GM23338 (cell line): ENCODE measurements around the gene SH3GLB1. TPM values are rescaled to one million over a fixed set of nuclear protein-coding genes. Genes with fewer than 3 reads are reported as not detected.

ENCODE experiments used
- ATAC-seq: fragments of 200-7000 bp; cut with Tn5 transposase; 3 replicates; pipeline ENCODE4 v1.9.1; 2020
- DNase-seq: peaks from one replicate; pipeline ENCODE4 v3.0.0-alpha.2; 2015; ENCODE audit warnings: low spot score
- H2AFZ ChIP-seq: fragments of 200-600 bp; sonication (generic); 2 replicates; pipeline ENCODE4 v1.8.0; 2016; ENCODE audit warnings: antibody characterized with exemption, mild to moderate bottlenecking, moderate library complexity
- H3F3A ChIP-seq: fragments of 200-600 bp; sonication (generic); replicated peaks from 2 replicates; pipeline ENCODE4 v1.8.0; 2017; ENCODE audit warnings: antibody characterized with exemption, mixed run types, low read depth
- H3K27ac ChIP-seq: fragments of 200-600 bp; sonication (generic); 2 replicates; pipeline ENCODE4 v1.6.1; 2016; ENCODE audit warnings: low read depth
- H3K27me3 ChIP-seq: fragments of 200-600 bp; sonication (generic); 2 replicates; pipeline ENCODE4 v1.8.0; 2016; ENCODE audit warnings: mild to moderate bottlenecking, mixed run types, moderate library complexity; ENCODE audit not compliant: insufficient read depth
- H3K36me3 ChIP-seq: fragments of 200-600 bp; sonication (generic); 2 replicates; pipeline ENCODE4 v1.8.0; 2016; ENCODE audit warnings: mild to moderate bottlenecking; ENCODE audit not compliant: insufficient read depth
- H3K4me1 ChIP-seq: fragments of 200-600 bp; sonication (generic); 2 replicates; pipeline ENCODE4 v1.8.0; 2016; ENCODE audit warnings: mild to moderate bottlenecking, moderate library complexity; ENCODE audit not compliant: insufficient read depth
- H3K4me2 ChIP-seq: fragments of 200-600 bp; sonication (generic); 2 replicates; pipeline ENCODE4 v1.7.1; 2017; ENCODE audit warnings: mixed run types
- H3K4me3 ChIP-seq: fragments of 200-600 bp; sonication (generic); 2 replicates; pipeline ENCODE4 v1.6.1; 2016; ENCODE audit warnings: mixed run types
- H3K79me2 ChIP-seq: fragments of 200-600 bp; sonication (generic); replicated peaks from 2 replicates; pipeline ENCODE4 v1.8.0; 2017; ENCODE audit warnings: mild to moderate bottlenecking; ENCODE audit not compliant: insufficient read depth
- H3K9me2 ChIP-seq: fragments of 200-600 bp; sonication (generic); 2 replicates; pipeline ENCODE4 v1.8.0; 2017; ENCODE audit not compliant: insufficient read depth
- H4K20me1 ChIP-seq: fragments of 200-600 bp; sonication (generic); replicated peaks from 2 replicates; pipeline ENCODE4 v1.8.0; 2017; ENCODE audit warnings: mild to moderate bottlenecking; ENCODE audit not compliant: insufficient read depth
- H3K27ac Mint-ChIP-seq: 2 replicates; pipeline ENCODE4 v1.8.0; 2020; ENCODE audit warnings: inconsistent platforms, mild to moderate bottlenecking, moderate library complexity, mixed read lengths
- H3K27me3 Mint-ChIP-seq: 3 replicates; pipeline ENCODE4 v1.8.0; 2022; ENCODE audit warnings: low read depth, mild to moderate bottlenecking, moderate library complexity, mixed read lengths, inconsistent platforms; ENCODE audit not compliant: insufficient read depth, poor library complexity
- H3K36me3 Mint-ChIP-seq: 3 replicates; pipeline ENCODE4 v1.8.0; 2021; ENCODE audit warnings: low read depth, mild to moderate bottlenecking, inconsistent platforms, moderate library complexity, mixed read lengths
- H3K4me1 Mint-ChIP-seq: 3 replicates; pipeline ENCODE4 v1.8.0; 2020; ENCODE audit warnings: mild to moderate bottlenecking, inconsistent platforms, mixed read lengths
- H3K4me3 Mint-ChIP-seq: 3 replicates; pipeline ENCODE4 v1.8.0; 2021; ENCODE audit warnings: moderate library complexity, mild to moderate bottlenecking, inconsistent platforms, mixed read lengths
- H3K9me3 Mint-ChIP-seq: 3 replicates; pipeline ENCODE4 v1.8.0; 2020; ENCODE audit warnings: moderate library complexity, mild to moderate bottlenecking, inconsistent platforms, mixed read lengths
- CREB1 ChIP-seq: fragments of 250-450 bp; sonication (Bioruptor Pico); IDR thresholded peaks from 2 replicates; pipeline ENCODE4 v1.5.0; 2020; ENCODE audit warnings: low read depth, mild to moderate bottlenecking, moderate library complexity
- EZH2 ChIP-seq: fragments of 200-600 bp; sonication (generic); IDR thresholded peaks from one replicate; pipeline ENCODE4 v1.8.0; 2017; ENCODE audit warnings: antibody characterized with exemption, mild to moderate bottlenecking, low read depth; ENCODE audit not compliant: unreplicated experiment
- EZH2phosphoT487 ChIP-seq: fragments of 200-600 bp; sonication (generic); IDR thresholded peaks from one replicate; pipeline ENCODE4 v1.8.1; 2018; ENCODE audit warnings: antibody characterized with exemption; ENCODE audit not compliant: unreplicated experiment
- JUNB ChIP-seq: IDR thresholded peaks from one replicate; pipeline ENCODE4 v1.6.1; 2016; ENCODE audit warnings: antibody characterized with exemption; ENCODE audit not compliant: unreplicated experiment
- NANOG ChIP-seq: IDR thresholded peaks from 2 replicates; pipeline ENCODE4 v1.6.1; 2016; ENCODE audit warnings: antibody characterized with exemption, borderline replicate concordance
- POLR2AphosphoS5 ChIP-seq: IDR thresholded peaks from 2 replicates; pipeline ENCODE4 v1.6.1; 2016; ENCODE audit warnings: antibody characterized with exemption, low read depth
- ZNF114 ChIP-seq: fragments of 250-450 bp; sonication (Bioruptor Pico); IDR thresholded peaks from 2 replicates; pipeline ENCODE4 v1.5.0; 2020; ENCODE audit warnings: mild to moderate bottlenecking, moderate library complexity
- ZNF331 ChIP-seq: fragments of 250-450 bp; sonication (Bioruptor Pico); IDR thresholded peaks from 2 replicates; pipeline ENCODE4 v1.5.0; 2020; ENCODE audit warnings: low read depth, mild to moderate bottlenecking, moderate library complexity
- polyA plus RNA-seq: library from polyadenylated mRNA; unstranded; fragments of >200 nt; fragmentation: Nextera tagmentation; extraction: Ambion mirVana; gene quantifications from 2 replicates; pipeline ENCODE4 v1.2.1, GENCODE V29; 2016
- total RNA-seq: library from RNA; depleted of rRNA; stranded (reverse); fragments of >200 nt; shearing (Covaris generic); gene quantifications from 2 replicates; pipeline ENCODE4 v1.2.3, GENCODE V29; 2014
- TF ChIP-seq, protein P1 (sequence below): fragments of 250-450 bp; sonication (Bioruptor Pico); IDR thresholded peaks from 2 replicates; pipeline ENCODE4 v1.5.0; 2020; ENCODE audit warnings: mild to moderate bottlenecking, moderate library complexity
- TF ChIP-seq, protein P2 (sequence below): IDR thresholded peaks from 2 replicates; pipeline ENCODE4 v1.6.1; 2016; ENCODE audit warnings: antibody characterized with exemption
- TF ChIP-seq, protein P3 (sequence below): IDR thresholded peaks from one replicate; pipeline ENCODE4 v1.6.1; 2018; ENCODE audit warnings: antibody characterized with exemption; ENCODE audit not compliant: unreplicated experiment
- TF ChIP-seq, protein P4 (sequence below), 2 experiments: fragments of 200-600 bp in 1 of 2; sonication (generic) in 1 of 2; conservative IDR thresholded peaks; 2 replicates each; pipeline versions ENCODE4 v1.5.1 to v1.6.1; 2016 to 2017; ENCODE audit warnings: antibody characterized with exemption in 2 of 2, low read depth in 2 of 2, mild to moderate bottlenecking in 2 of 2, moderate library complexity in 1 of 2

Gene SH3GLB1
- total and polyA plus RNA-seq, 2 experiments from 2014 or later = 21.4 to 29.4 TPM

DNA sequence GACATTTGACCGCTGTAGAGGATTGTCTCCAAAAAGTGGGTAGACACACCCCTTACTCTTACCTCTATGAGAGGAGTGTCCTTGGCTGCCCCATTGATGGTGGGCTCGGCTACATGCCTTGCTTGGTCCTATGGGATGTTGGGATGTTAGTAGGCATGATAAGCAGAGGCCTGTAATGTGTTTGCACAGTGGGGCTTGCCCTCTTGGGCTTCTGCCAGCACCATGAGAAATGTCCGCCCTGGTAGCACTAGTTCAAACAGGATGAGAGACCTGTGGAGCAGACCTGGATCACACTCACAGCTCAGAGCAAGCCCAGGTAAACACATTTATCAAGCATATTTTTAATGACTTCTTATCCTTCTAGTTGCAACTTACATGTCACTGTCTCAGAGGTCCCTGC lies 54.2 kb downstream of the SH3GLB1 start:
- H3K4me3 Mint-ChIP-seq = no peak overlapping the region
- no peaks in the 10 kb centered on the region for H3K79me2 ChIP-seq
- no peak overlapping the region for H3K27ac Mint-ChIP-seq
- H3K9me2 ChIP-seq = peaks cover 4% of the 10 kb centered on the region; the same call in 1 of the 2 replicates
- H3K27me3 ChIP-seq = no peaks in the 10 kb centered on the region
- H3K4me2 ChIP-seq = no peak overlapping the region
- H3K36me3 Mint-ChIP-seq = no peaks in the 10 kb centered on the region
- H3K27me3 Mint-ChIP-seq = no peaks in the 10 kb centered on the region
- H3K27ac ChIP-seq = no peak overlapping the region
- no peaks in the 10 kb centered on the region for H4K20me1 ChIP-seq
- H3K9me3 Mint-ChIP-seq = no peaks in the 10 kb centered on the region
- H3K4me3 ChIP-seq = no peak overlapping the region
- DNase-seq (no peak), ATAC-seq (no peak)
- peaks cover 7% of the 10 kb centered on the region for H3K4me1 ChIP-seq
- TF ChIP-seq EZH2phosphoT487 (no peak), ZNF114 (CRISPR knock-in tag) (no peak), NANOG (no peak), JUNB (no peak), ZNF331 (CRISPR knock-in tag) (no peak), CREB1 (CRISPR knock-in tag) (no peak), EZH2 (no peak), POLR2AphosphoS5 (no peak)
- TF ChIP-seq, protein P1, sequence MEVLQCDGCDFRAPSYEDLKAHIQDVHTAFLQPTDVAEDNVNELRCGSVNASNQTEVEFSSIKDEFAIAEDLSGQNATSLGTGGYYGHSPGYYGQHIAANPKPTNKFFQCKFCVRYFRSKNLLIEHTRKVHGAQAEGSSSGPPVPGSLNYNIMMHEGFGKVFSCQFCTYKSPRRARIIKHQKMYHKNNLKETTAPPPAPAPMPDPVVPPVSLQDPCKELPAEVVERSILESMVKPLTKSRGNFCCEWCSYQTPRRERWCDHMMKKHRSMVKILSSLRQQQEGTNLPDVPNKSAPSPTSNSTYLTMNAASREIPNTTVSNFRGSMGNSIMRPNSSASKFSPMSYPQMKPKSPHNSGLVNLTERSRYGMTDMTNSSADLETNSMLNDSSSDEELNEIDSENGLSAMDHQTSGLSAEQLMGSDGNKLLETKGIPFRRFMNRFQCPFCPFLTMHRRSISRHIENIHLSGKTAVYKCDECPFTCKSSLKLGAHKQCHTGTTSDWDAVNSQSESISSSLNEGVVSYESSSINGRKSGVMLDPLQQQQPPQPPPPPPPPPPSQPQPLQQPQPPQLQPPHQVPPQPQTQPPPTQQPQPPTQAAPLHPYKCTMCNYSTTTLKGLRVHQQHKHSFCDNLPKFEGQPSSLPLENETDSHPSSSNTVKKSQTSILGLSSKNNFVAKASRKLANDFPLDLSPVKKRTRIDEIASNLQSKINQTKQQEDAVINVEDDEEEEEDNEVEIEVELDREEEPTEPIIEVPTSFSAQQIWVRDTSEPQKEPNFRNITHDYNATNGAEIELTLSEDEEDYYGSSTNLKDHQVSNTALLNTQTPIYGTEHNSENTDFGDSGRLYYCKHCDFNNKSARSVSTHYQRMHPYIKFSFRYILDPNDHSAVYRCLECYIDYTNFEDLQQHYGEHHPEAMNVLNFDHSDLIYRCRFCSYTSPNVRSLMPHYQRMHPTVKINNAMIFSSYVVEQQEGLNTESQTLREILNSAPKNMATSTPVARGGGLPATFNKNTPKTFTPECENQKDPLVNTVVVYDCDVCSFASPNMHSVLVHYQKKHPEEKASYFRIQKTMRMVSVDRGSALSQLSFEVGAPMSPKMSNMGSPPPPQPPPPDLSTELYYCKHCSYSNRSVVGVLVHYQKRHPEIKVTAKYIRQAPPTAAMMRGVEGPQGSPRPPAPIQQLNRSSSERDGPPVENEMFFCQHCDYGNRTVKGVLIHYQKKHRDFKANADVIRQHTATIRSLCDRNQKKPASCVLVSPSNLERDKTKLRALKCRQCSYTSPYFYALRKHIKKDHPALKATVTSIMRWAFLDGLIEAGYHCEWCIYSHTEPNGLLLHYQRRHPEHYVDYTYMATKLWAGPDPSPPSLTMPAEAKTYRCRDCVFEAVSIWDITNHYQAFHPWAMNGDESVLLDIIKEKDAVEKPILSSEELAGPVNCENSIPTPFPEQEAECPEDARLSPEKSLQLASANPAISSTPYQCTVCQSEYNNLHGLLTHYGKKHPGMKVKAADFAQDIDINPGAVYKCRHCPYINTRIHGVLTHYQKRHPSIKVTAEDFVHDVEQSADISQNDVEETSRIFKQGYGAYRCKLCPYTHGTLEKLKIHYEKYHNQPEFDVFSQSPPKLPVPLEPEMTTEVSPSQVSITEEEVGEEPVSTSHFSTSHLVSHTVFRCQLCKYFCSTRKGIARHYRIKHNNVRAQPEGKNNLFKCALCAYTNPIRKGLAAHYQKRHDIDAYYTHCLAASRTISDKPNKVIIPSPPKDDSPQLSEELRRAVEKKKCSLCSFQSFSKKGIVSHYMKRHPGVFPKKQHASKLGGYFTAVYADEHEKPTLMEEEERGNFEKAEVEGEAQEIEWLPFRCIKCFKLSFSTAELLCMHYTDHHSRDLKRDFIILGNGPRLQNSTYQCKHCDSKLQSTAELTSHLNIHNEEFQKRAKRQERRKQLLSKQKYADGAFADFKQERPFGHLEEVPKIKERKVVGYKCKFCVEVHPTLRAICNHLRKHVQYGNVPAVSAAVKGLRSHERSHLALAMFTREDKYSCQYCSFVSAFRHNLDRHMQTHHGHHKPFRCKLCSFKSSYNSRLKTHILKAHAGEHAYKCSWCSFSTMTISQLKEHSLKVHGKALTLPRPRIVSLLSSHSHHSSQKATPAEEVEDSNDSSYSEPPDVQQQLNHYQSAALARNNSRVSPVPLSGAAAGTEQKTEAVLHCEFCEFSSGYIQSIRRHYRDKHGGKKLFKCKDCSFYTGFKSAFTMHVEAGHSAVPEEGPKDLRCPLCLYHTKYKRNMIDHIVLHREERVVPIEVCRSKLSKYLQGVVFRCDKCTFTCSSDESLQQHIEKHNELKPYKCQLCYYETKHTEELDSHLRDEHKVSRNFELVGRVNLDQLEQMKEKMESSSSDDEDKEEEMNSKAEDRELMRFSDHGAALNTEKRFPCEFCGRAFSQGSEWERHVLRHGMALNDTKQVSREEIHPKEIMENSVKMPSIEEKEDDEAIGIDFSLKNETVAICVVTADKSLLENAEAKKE (CRISPR knock-in tag) = no peak
- TF ChIP-seq, protein P2, sequence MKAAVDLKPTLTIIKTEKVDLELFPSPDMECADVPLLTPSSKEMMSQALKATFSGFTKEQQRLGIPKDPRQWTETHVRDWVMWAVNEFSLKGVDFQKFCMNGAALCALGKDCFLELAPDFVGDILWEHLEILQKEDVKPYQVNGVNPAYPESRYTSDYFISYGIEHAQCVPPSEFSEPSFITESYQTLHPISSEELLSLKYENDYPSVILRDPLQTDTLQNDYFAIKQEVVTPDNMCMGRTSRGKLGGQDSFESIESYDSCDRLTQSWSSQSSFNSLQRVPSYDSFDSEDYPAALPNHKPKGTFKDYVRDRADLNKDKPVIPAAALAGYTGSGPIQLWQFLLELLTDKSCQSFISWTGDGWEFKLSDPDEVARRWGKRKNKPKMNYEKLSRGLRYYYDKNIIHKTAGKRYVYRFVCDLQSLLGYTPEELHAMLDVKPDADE = no peak
- TF ChIP-seq, protein P3, sequence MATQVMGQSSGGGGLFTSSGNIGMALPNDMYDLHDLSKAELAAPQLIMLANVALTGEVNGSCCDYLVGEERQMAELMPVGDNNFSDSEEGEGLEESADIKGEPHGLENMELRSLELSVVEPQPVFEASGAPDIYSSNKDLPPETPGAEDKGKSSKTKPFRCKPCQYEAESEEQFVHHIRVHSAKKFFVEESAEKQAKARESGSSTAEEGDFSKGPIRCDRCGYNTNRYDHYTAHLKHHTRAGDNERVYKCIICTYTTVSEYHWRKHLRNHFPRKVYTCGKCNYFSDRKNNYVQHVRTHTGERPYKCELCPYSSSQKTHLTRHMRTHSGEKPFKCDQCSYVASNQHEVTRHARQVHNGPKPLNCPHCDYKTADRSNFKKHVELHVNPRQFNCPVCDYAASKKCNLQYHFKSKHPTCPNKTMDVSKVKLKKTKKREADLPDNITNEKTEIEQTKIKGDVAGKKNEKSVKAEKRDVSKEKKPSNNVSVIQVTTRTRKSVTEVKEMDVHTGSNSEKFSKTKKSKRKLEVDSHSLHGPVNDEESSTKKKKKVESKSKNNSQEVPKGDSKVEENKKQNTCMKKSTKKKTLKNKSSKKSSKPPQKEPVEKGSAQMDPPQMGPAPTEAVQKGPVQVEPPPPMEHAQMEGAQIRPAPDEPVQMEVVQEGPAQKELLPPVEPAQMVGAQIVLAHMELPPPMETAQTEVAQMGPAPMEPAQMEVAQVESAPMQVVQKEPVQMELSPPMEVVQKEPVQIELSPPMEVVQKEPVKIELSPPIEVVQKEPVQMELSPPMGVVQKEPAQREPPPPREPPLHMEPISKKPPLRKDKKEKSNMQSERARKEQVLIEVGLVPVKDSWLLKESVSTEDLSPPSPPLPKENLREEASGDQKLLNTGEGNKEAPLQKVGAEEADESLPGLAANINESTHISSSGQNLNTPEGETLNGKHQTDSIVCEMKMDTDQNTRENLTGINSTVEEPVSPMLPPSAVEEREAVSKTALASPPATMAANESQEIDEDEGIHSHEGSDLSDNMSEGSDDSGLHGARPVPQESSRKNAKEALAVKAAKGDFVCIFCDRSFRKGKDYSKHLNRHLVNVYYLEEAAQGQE = no peak
- TF ChIP-seq, protein P4, sequence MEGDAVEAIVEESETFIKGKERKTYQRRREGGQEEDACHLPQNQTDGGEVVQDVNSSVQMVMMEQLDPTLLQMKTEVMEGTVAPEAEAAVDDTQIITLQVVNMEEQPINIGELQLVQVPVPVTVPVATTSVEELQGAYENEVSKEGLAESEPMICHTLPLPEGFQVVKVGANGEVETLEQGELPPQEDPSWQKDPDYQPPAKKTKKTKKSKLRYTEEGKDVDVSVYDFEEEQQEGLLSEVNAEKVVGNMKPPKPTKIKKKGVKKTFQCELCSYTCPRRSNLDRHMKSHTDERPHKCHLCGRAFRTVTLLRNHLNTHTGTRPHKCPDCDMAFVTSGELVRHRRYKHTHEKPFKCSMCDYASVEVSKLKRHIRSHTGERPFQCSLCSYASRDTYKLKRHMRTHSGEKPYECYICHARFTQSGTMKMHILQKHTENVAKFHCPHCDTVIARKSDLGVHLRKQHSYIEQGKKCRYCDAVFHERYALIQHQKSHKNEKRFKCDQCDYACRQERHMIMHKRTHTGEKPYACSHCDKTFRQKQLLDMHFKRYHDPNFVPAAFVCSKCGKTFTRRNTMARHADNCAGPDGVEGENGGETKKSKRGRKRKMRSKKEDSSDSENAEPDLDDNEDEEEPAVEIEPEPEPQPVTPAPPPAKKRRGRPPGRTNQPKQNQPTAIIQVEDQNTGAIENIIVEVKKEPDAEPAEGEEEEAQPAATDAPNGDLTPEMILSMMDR (conservative IDR thresholded peaks at IDR 0.05; ENCODE audit: low read depth in 2 of 2) = no peak
- no peaks in the 10 kb centered on the region for H3K36me3 ChIP-seq
- peaks cover 19% of the 10 kb centered on the region for H3K4me1 Mint-ChIP-seq
- H2AFZ ChIP-seq = no peak overlapping the region
- no peaks in the 10 kb centered on the region for H3F3A ChIP-seq
